SU-DHL-6 (cell line): Measurements from ENCODE around the gene SVOPL.

Experiments used
- CTCF ChIP-seq: fragments of 200-600 bp; sonication (generic); IDR thresholded peaks from one replicate; pipeline ENCODE4 v1.5.1; 2017; ENCODE audit warnings: antibody characterized with exemption, mild to moderate bottlenecking, low read length, moderate library complexity; ENCODE audit not compliant: insufficient read depth, poor library complexity, severe bottlenecking
- EZH2phosphoT487 ChIP-seq: fragments of 200-600 bp; sonication (generic), shearing (Covaris generic); conservative IDR thresholded peaks from 2 replicates; pipeline ENCODE4 v1.6.1; 2018; ENCODE audit warnings: mild to moderate bottlenecking, antibody characterized with exemption, low read length, moderate library complexity, mixed read lengths

- no peak for TF ChIP-seq CTCF
- no peak for TF ChIP-seq EZH2phosphoT487
These were observed 136.8 kb downstream of the SVOPL start for GRCh38 chr7:138564365-138564764.
